Inferior parietal cortex (tissue), 1 donor: Measurements from ENCODE around the gene MPDZ.

Experiments used
- DNase-seq: peaks from one replicate; pipeline ENCODE4 v3.0.0-alpha.2; 2016; ENCODE audit errors: extremely low spot score

Gene MPDZ

GRCh38 chr9:13082796-13083195 is 196.7 kb downstream of the MPDZ start:
- no peak for DNase-seq

- no peak for DNase-seq
Observed at GRCh38 chr9:13078164-13078563, 201.3 kb downstream of the MPDZ start.

- no peak for DNase-seq
Observed at GRCh38 chr9:13076616-13077015, 202.9 kb downstream of the MPDZ start.

- DNase-seq = no peak
Observed at GRCh38 chr9:13071921-13072320, 207.6 kb downstream of the MPDZ start.

GRCh38 chr9:13070612-13071595 is 208.6 kb downstream of the MPDZ start:
- DNase-seq = no peak

- DNase-seq = no peak
Observed at GRCh38 chr9:13069498-13069897, 210.0 kb downstream of the MPDZ start.

GRCh38 chr9:13064676-13065075 is 214.8 kb downstream of the MPDZ start:
- DNase-seq = no peak

GRCh38 chr9:13063880-13064459 is 215.5 kb downstream of the MPDZ start:
- peak; percentile 21 for DNase-seq

GRCh38 chr9:13061390-13061789 is 218.1 kb downstream of the MPDZ start:
- DNase-seq = no peak
